Ramos (cell line): ENCODE data around the gene MYO1D.
"Not testable (repeated sequence)": the region's sequence is repeated elsewhere in the genome, so short reads cannot be mapped to it uniquely, and the experiment has no call there.

Experiments
- in situ Hi-C: fragments of 300-500 bp; cut with MboI; formaldehyde crosslinking; loops from one replicate; pipeline ENCODE4 v1.14.3; 2022; ENCODE audit warnings: low sequenced_read_pairs; ENCODE audit not compliant: unreplicated experiment

The MYO1D gene

GRCh38 chr17:32824334-32824733, 52.6 kb downstream of the MYO1D start:
- in situ Hi-C loops: no loop called here

GRCh38 chr17:32822996-32823395, 53.9 kb downstream of the MYO1D start:
- in situ Hi-C loops: no loop called here

- in situ Hi-C loops: not testable (repeated sequence)
Measured at GRCh38 chr17:32821987-32822934, 54.7 kb downstream of the MYO1D start.

GRCh38 chr17:32820440-32820839, 56.5 kb downstream of the MYO1D start:
- in situ Hi-C loops: no loop called here

- in situ Hi-C loops: no loop called here
Measured at GRCh38 chr17:32819787-32820186, 57.1 kb downstream of the MYO1D start.

- in situ Hi-C loops: no loop called here
Measured at GRCh38 chr17:32819035-32819434, 57.9 kb downstream of the MYO1D start.

- in situ Hi-C loops: no loop called here
Measured at GRCh38 chr17:32815460-32815859, 61.5 kb downstream of the MYO1D start.

- in situ Hi-C loops: no loop called here
Measured at GRCh38 chr17:32814836-32815235, 62.1 kb downstream of the MYO1D start.

- in situ Hi-C loops: no loop called here
Measured at GRCh38 chr17:32813021-32813420, 63.9 kb downstream of the MYO1D start.

- in situ Hi-C loops: no loop called here
Measured at GRCh38 chr17:32810690-32811089, 66.2 kb downstream of the MYO1D start.

- in situ Hi-C loops: no loop called here
Measured at GRCh38 chr17:32807577-32807976, 69.3 kb downstream of the MYO1D start.

GRCh38 chr17:32806646-32807045, 70.3 kb downstream of the MYO1D start:
- in situ Hi-C loops: no loop called here

- in situ Hi-C loops: no loop called here
Measured at GRCh38 chr17:32805029-32805976, 71.6 kb downstream of the MYO1D start.

GRCh38 chr17:32803544-32803943, 73.4 kb downstream of the MYO1D start:
- in situ Hi-C loops: no loop called here

- in situ Hi-C loops: no loop called here
Measured at GRCh38 chr17:32802306-32802705, 74.6 kb downstream of the MYO1D start.

- in situ Hi-C loops: no loop called here
Measured at GRCh38 chr17:32801641-32802040, 75.3 kb downstream of the MYO1D start.

GRCh38 chr17:32801193-32801592, 75.7 kb downstream of the MYO1D start:
- in situ Hi-C loops: no loop called here

- in situ Hi-C loops: no loop called here
Measured at GRCh38 chr17:32798938-32799337, 78.0 kb downstream of the MYO1D start.

- in situ Hi-C loops: no loop called here
Measured at GRCh38 chr17:32795339-32795979, 81.5 kb downstream of the MYO1D start.

GRCh38 chr17:32794533-32795246, 82.2 kb downstream of the MYO1D start:
- in situ Hi-C loops: no loop called here
